VCaP (cell line): ENCODE measurements around the gene CFAP61.

Experiments
- H3K27ac ChIP-seq: fragments of 450-650 bp; 2 replicates; pipeline ENCODE4 v1.5.1; 2017
- CTCF ChIP-seq: fragments of 450-650 bp; conservative IDR thresholded peaks from 2 replicates; pipeline ENCODE4 v1.5.1; 2017; ENCODE audit warnings: mild to moderate bottlenecking, moderate library complexity

The CFAP61 gene

GRCh38 chr20:20359628-20360027 is 307.3 kb downstream of the CFAP61 start:
- no peak for TF ChIP-seq CTCF
- peak overlapping the region; percentile 98 for H3K27ac ChIP-seq

- peak; percentile 97 for TF ChIP-seq CTCF
- peak overlapping the region; percentile 98 for H3K27ac ChIP-seq
Measured at GRCh38 chr20:20360464-20360863, 308.1 kb downstream of the CFAP61 start.

- H3K27ac ChIP-seq = peak overlapping the region; percentile 98
- 0 out of 2 replicates have a peak, but pooled peaks have one; percentile 8 for TF ChIP-seq CTCF
Measured at GRCh38 chr20:20362774-20363433, 310.6 kb downstream of the CFAP61 start.

- TF ChIP-seq CTCF = no peak
- H3K27ac ChIP-seq = peak overlapping the region; percentile 98
Measured at GRCh38 chr20:20363434-20363798, 311.1 kb downstream of the CFAP61 start.

GRCh38 chr20:20363799-20364592 is 311.7 kb downstream of the CFAP61 start:
- H3K27ac ChIP-seq = peak overlapping the region; percentile 98
- TF ChIP-seq CTCF = no peak

- no peak overlapping the region for H3K27ac ChIP-seq
- TF ChIP-seq CTCF = no peak
Measured at GRCh38 chr20:20364593-20365479, 312.5 kb downstream of the CFAP61 start.
